Astrocyte of the cerebellum (primary cell): ENCODE results near the gene ABHD3.
"Not testable (repeated sequence)": the region's sequence is repeated elsewhere in the genome, so short reads cannot be mapped to it uniquely, and the experiment has no call there.

Experiments used
- DNase-seq: peaks from one replicate; pipeline ENCODE4 v3.0.0-alpha.2; 2011; ENCODE audit warnings: low read depth
- H3K4me3 ChIP-seq: 2 replicates; pipeline ENCODE4 v1.5.1; 2011; ENCODE audit warnings: mild to moderate bottlenecking, low read depth, low read length, moderate library complexity
- in situ Hi-C: cut with HindIII; loops from 2 replicates; pipeline ENCODE4 v1.10.0; 2017; ENCODE audit warnings: low sequenced_read_pairs
- TF ChIP-seq, protein P1 (sequence below): IDR thresholded peaks from 2 replicates; pipeline ENCODE4 v1.5.1; 2012; ENCODE audit warnings: low read length, low read depth, moderate library complexity, mild to moderate bottlenecking; ENCODE audit errors: missing control alignments

ABHD3 gene

DNA sequence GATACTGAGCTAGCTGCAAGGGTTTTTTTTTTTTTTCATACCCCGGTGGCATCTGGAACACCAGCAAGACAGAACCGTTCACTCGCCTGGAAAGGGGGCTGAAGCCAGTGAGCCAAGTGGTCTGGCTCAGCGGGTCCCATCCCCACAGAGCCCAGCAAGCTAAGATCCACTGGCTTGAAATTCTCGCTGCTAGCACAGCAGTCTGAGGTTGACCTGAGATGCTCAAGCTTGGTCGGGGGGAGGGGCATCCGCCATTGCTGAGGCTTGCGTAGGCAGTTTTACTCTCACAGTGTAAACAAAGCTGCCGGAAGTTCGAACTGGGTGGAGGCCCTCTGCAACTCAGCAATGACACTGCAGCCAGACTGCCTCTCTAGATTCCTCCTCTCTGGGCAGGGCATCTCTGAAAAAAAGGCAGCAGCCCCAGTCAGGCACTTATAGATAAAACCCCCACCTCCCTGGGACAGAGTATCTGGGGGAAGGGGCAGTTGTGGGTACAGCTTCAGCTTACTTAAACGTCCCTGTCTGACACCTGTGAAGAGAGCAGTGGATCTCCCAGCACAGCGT lies 31.0 kb upstream of the ABHD3 start:
- TF ChIP-seq, protein P1, sequence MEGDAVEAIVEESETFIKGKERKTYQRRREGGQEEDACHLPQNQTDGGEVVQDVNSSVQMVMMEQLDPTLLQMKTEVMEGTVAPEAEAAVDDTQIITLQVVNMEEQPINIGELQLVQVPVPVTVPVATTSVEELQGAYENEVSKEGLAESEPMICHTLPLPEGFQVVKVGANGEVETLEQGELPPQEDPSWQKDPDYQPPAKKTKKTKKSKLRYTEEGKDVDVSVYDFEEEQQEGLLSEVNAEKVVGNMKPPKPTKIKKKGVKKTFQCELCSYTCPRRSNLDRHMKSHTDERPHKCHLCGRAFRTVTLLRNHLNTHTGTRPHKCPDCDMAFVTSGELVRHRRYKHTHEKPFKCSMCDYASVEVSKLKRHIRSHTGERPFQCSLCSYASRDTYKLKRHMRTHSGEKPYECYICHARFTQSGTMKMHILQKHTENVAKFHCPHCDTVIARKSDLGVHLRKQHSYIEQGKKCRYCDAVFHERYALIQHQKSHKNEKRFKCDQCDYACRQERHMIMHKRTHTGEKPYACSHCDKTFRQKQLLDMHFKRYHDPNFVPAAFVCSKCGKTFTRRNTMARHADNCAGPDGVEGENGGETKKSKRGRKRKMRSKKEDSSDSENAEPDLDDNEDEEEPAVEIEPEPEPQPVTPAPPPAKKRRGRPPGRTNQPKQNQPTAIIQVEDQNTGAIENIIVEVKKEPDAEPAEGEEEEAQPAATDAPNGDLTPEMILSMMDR = no peak
- in situ Hi-C loops = no loop called here
- no peak overlapping the region for H3K4me3 ChIP-seq
- DNase-seq = no peak

DNA sequence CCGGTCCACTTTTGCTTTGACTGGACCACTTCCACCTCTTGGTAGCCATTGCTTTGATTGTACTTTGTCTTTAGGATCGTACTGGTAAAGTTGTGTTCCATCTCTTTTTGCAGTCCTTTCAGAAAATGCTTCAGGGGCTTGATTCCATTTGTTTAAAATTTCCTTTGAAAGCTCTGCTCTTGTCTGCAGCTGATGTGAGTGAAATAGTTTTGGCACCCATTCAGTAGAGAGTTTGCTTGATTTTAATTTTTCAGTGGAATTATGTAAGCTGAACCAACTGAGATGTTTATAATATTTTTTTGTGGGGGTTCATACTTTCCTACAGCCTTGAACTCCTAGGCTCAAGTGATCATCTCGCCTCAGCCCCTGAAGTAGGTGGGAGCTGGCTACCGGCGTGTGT lies 28.4 kb upstream of the ABHD3 start:
- TF ChIP-seq, protein P1 = no peak
- no peak overlapping the region for H3K4me3 ChIP-seq
- no peak for DNase-seq
- in situ Hi-C loops = no loop called here

DNA sequence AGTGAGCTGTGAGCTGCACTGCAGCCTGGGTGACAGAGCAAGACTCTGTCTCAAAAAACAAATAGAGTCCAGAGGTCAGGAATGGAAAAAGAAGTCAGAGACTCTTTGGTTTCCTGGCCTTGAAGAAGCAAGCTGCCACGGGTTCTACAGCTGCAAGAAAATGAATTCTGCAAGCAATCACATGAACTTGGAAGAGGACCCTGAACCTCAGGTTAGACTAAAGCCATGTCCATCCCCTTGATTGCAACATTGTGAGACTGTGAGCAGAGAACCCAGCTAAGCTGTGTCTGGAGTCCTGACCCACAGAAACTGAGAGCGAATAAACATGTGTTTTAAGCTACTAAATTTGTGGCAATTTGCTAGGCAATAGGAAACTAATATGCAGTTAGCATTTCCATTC lies 23.1 kb upstream of the ABHD3 start:
- in situ Hi-C loops = no loop called here
- no peak for DNase-seq
- no peak overlapping the region for H3K4me3 ChIP-seq
- TF ChIP-seq, protein P1 = no peak

DNA sequence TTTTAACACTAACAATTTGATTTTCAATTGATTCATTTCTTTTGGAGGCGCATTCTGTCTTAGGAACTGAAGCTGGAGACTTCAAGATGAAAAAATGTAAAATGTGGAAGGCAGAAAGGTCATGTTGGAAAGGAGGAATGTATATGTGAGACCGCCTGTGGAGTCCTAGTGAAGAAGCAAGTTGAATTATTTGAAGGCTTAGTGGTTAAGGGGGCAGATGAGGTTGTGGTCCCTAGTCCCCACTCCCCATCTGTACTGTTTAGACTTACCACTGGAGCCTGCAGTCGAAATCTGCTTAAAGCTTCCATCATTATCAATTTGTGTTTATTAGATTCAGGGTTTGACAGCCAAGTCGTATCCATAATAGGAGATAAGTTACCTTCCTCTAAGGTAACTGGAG lies 20.6 kb upstream of the ABHD3 start:
- in situ Hi-C loops = no loop called here
- TF ChIP-seq, protein P1 = no peak
- no peak for DNase-seq
- no peak overlapping the region for H3K4me3 ChIP-seq

DNA sequence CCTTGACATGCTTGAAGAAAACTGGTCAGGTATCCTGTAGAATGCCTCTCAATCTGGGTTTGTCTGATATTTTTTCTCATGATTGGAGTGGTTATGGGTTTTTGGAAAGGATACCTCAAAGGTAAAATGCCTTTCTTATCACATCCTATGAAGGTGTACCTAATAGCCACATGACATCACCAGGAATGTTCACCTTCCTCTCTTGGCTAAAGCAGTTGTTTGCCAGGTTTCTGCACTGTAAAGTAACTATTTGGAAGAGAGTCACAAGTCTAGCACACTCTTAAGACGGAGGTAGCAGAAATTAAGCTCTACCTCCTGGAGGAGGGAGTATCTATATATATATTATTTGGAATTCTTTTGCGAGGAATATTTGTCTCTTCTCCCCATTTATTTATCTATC lies 18.1 kb upstream of the ABHD3 start:
- no peak for DNase-seq
- in situ Hi-C loops = no loop called here
- H3K4me3 ChIP-seq = no peak overlapping the region
- TF ChIP-seq, protein P1 = no peak

DNA sequence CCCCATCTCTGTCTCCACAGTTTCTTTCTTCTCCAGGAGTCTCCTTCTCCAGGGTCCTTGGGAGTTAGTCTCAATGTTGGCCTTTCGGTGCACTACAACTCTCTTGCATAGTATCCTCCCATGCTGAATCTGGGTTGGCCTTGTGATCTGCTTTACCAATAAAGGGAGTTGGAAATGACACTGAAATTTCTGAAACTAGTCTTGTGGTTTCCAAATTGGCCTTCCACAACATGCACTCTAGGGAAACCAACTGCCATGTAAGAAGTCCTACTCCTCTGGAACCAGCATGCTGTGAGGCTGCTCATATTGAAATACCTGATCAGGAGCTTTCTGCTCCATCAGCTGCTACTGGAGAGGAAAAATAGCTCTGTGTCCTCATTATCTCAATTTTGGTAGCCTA lies 9.9 kb upstream of the ABHD3 start:
- TF ChIP-seq, protein P1 = no peak
- in situ Hi-C loops = no loop called here
- no peak overlapping the region for H3K4me3 ChIP-seq
- no peak for DNase-seq

DNA sequence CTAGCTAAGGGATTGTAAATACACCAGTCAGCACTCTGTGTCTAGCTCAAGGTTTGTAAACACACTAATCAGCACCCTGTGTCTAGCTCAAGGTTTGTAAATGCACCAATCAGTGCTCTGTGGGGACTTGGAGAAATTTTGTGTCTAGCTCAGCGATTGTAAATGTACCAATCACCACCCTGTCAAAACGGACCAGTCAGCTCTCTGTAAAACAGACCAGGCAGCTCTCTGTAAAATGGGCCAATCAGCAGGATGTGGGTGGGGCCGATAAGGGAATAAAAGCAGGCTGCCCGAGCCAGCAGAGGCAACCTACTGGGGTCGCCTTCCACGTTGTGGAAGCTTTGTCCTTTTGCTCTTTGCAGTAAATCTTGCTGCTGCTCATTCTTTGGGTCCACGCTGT lies 2.6 kb upstream of the ABHD3 start:
- in situ Hi-C loops, DNase-seq, H3K4me3 ChIP-seq: not testable (repeated sequence)
